Mesendoderm (in vitro differentiated cells): ENCODE results near the gene TFCP2L1.

Experiments
- DNase-seq: peaks from one replicate; pipeline ENCODE4 v3.0.0; 2013
- H2AK5ac ChIP-seq: 2 replicates; pipeline ENCODE4 v1.6.1; 2013; ENCODE audit warnings: low read length, inconsistent platforms
- H2BK120ac ChIP-seq: 2 replicates; pipeline ENCODE4 v1.6.1; 2013; ENCODE audit warnings: low read depth, mild to moderate bottlenecking, low read length, moderate library complexity, mixed read lengths
- H2BK15ac ChIP-seq: replicated peaks from 2 replicates; pipeline ENCODE4 v1.6.1; 2013; ENCODE audit warnings: low read depth, mild to moderate bottlenecking, moderate library complexity
- H2BK5ac ChIP-seq: 2 replicates; pipeline ENCODE4 v1.6.1; 2013; ENCODE audit warnings: low read length, inconsistent platforms
- H3K18ac ChIP-seq: 2 replicates; pipeline ENCODE4 v1.6.1; 2013; ENCODE audit warnings: mild to moderate bottlenecking, low read length, mixed read lengths
- H3K23ac ChIP-seq: one replicate; pipeline ENCODE4 v1.6.1; 2013; ENCODE audit warnings: low read length
- H3K27ac ChIP-seq: 2 replicates; pipeline ENCODE4 v1.5.1; 2013; ENCODE audit warnings: low read depth, mild to moderate bottlenecking, inconsistent platforms, low read length, moderate library complexity
- H3K27me3 ChIP-seq: 2 replicates; pipeline ENCODE4 v1.6.1; 2013; ENCODE audit warnings: low read length, control low read depth, mild to moderate bottlenecking, inconsistent platforms; ENCODE audit not compliant: insufficient read depth, poor library complexity
- H3K36me3 ChIP-seq: 2 replicates; pipeline ENCODE4 v1.6.1; 2013; ENCODE audit warnings: low read length, inconsistent platforms; ENCODE audit not compliant: control insufficient read depth, insufficient read depth
- H3K4ac ChIP-seq: one replicate; pipeline ENCODE4 v1.6.1; 2013; ENCODE audit warnings: low read depth, mild to moderate bottlenecking, low read length, moderate library complexity
- H3K4me1 ChIP-seq: 2 replicates; pipeline ENCODE4 v1.6.1; 2013; ENCODE audit warnings: low read depth, low read length, inconsistent platforms; ENCODE audit not compliant: control insufficient read depth
- H3K4me2 ChIP-seq: 2 replicates; pipeline ENCODE4 v1.6.1; 2013; ENCODE audit warnings: low read length
- H3K4me3 ChIP-seq: 2 replicates; pipeline ENCODE4 v1.5.1; 2013; ENCODE audit warnings: mild to moderate bottlenecking, low read length
- H3K56ac ChIP-seq: one replicate; pipeline ENCODE4 v1.6.1; 2013; ENCODE audit warnings: low read length
- H3K79me1 ChIP-seq: 2 replicates; pipeline ENCODE4 v1.6.1; 2013; ENCODE audit warnings: low read length, inconsistent platforms
- H3K79me2 ChIP-seq: 2 replicates; pipeline ENCODE4 v1.6.1; 2013; ENCODE audit warnings: mild to moderate bottlenecking, low read length; ENCODE audit not compliant: control insufficient read depth, insufficient read depth
- H3K9ac ChIP-seq: 2 replicates; pipeline ENCODE4 v1.6.1; 2013; ENCODE audit warnings: low read length, inconsistent platforms
- H4K5ac ChIP-seq: one replicate; pipeline ENCODE4 v1.6.1; 2013; ENCODE audit warnings: low read length
- H4K8ac ChIP-seq: one replicate; pipeline ENCODE4 v1.6.1; 2013; ENCODE audit warnings: low read depth, mild to moderate bottlenecking, control low read depth, low read length, moderate library complexity
- WGBS: extraction: QIAGEN DNeasy Blood & Tissue Kit; methylation state at CpG from one replicate; pipeline ENCODE4 v1.1.7; 2013; ENCODE audit warnings: low lambda C conversion rate, missing lambda C conversion rate; ENCODE audit not compliant: insufficient coverage; ENCODE audit errors: extremely low coverage; 5-methylcytosine and 5-hydroxymethylcytosine counted together

TFCP2L1 gene

GRCh38 chr2:121203591-121204249 lies 81.3 kb downstream of the TFCP2L1 start:
- no CpG with 5 or more reads among the region's 10 CpGs for WGBS

GRCh38 chr2:121202541-121203310 lies 82.3 kb downstream of the TFCP2L1 start:
- no peak overlapping the region for H2AK5ac ChIP-seq
- no peaks in the 10 kb centered on the region for H3K27me3 ChIP-seq
- no peak overlapping the region for H4K8ac ChIP-seq
- no peaks in the 10 kb centered on the region for H3K36me3 ChIP-seq
- H3K9ac ChIP-seq: no peak overlapping the region
- no peak overlapping the region for H3K27ac ChIP-seq
- no peak overlapping the region for H2BK120ac ChIP-seq
- H3K23ac ChIP-seq: no peak overlapping the region
- DNase-seq: no peak
- no peak overlapping the region for H2BK15ac ChIP-seq
- no peak overlapping the region for H3K4me2 ChIP-seq
- H3K56ac ChIP-seq: no peak overlapping the region
- H3K4ac ChIP-seq: no peak overlapping the region
- H3K79me1 ChIP-seq: no peaks in the 10 kb centered on the region
- no peaks in the 10 kb centered on the region for H3K79me2 ChIP-seq
- no peak overlapping the region for H2BK5ac ChIP-seq
- WGBS: no CpG with 5 or more reads among the region's 11 CpGs
- no peaks in the 10 kb centered on the region for H3K4me1 ChIP-seq
- H3K18ac ChIP-seq: no peak overlapping the region
- H4K5ac ChIP-seq: no peak overlapping the region
- H3K4me3 ChIP-seq: no peak overlapping the region

More at GRCh38 chr2:121203591-121204249, 81.3 kb downstream of the TFCP2L1 start:
- Histone ChIP-seq H3K23ac (no peak overlapping the region), H3K79me1 (no peaks in the 10 kb centered on the region), H3K9ac (no peak overlapping the region), H3K79me2 (no peaks in the 10 kb centered on the region), H4K8ac (no peak overlapping the region), H3K56ac (no peak overlapping the region), H3K4me3 (no peak overlapping the region), H3K4me1 (no peaks in the 10 kb centered on the region), H2BK15ac (no peak overlapping the region), H3K27ac (no peak overlapping the region), H3K36me3 (no peaks in the 10 kb centered on the region), H2AK5ac (no peak overlapping the region), H3K4me2 (no peak overlapping the region), H3K27me3 (no peaks in the 10 kb centered on the region), H3K18ac (no peak overlapping the region), H4K5ac (no peak overlapping the region), H2BK120ac (no peak overlapping the region), H2BK5ac (no peak overlapping the region), H3K4ac (no peak overlapping the region)
- no peak for DNase-seq

- H3K4me2 ChIP-seq: no peak overlapping the region
- H3K27ac ChIP-seq: no peak overlapping the region
- no peak for DNase-seq
- H4K5ac ChIP-seq: no peak overlapping the region
- H2BK5ac ChIP-seq: no peak overlapping the region
- no peak overlapping the region for H3K18ac ChIP-seq
- H3K36me3 ChIP-seq: no peaks in the 10 kb centered on the region
- no peak overlapping the region for H2BK15ac ChIP-seq
- H4K8ac ChIP-seq: no peak overlapping the region
- H3K56ac ChIP-seq: no peak overlapping the region
- WGBS: no CpG with 5 or more reads among the region's 3 CpGs
- H3K4me3 ChIP-seq: no peak overlapping the region
- no peaks in the 10 kb centered on the region for H3K27me3 ChIP-seq
- H2BK120ac ChIP-seq: no peak overlapping the region
- H3K79me2 ChIP-seq: no peaks in the 10 kb centered on the region
- no peak overlapping the region for H3K4ac ChIP-seq
- H2AK5ac ChIP-seq: no peak overlapping the region
- H3K79me1 ChIP-seq: no peaks in the 10 kb centered on the region
- H3K23ac ChIP-seq: no peak overlapping the region
- H3K9ac ChIP-seq: no peak overlapping the region
- no peaks in the 10 kb centered on the region for H3K4me1 ChIP-seq
Observed at GRCh38 chr2:121201796-121202195, 83.2 kb downstream of the TFCP2L1 start.

- Histone ChIP-seq H3K18ac (no peak overlapping the region), H3K4me2 (no peak overlapping the region), H3K4me1 (no peaks in the 10 kb centered on the region), H4K5ac (no peak overlapping the region), H2BK15ac (no peak overlapping the region), H3K36me3 (no peaks in the 10 kb centered on the region), H3K79me1 (no peaks in the 10 kb centered on the region), H3K27me3 (no peaks in the 10 kb centered on the region), H2BK120ac (no peak overlapping the region), H3K23ac (no peak overlapping the region), H3K4ac (no peak overlapping the region), H4K8ac (no peak overlapping the region), H2AK5ac (no peak overlapping the region), H3K56ac (no peak overlapping the region), H3K27ac (no peak overlapping the region), H3K79me2 (no peaks in the 10 kb centered on the region), H3K9ac (no peak overlapping the region), H2BK5ac (no peak overlapping the region), H3K4me3 (no peak overlapping the region)
- WGBS: no CpG with 5 or more reads among the region's 14 CpGs
- no peak for DNase-seq
Observed at GRCh38 chr2:121200419-121201315, 84.3 kb downstream of the TFCP2L1 start.

GRCh38 chr2:121200011-121200347 lies 85.0 kb downstream of the TFCP2L1 start:
- no peak for DNase-seq
- Histone ChIP-seq H3K27ac (no peak overlapping the region), H3K9ac (no peak overlapping the region), H4K8ac (no peak overlapping the region), H3K4me2 (no peak overlapping the region), H2BK5ac (no peak overlapping the region), H3K79me1 (no peaks in the 10 kb centered on the region), H2BK15ac (no peak overlapping the region), H3K23ac (no peak overlapping the region), H3K4me1 (no peaks in the 10 kb centered on the region), H3K36me3 (no peaks in the 10 kb centered on the region), H3K18ac (no peak overlapping the region), H3K56ac (no peak overlapping the region), H3K79me2 (no peaks in the 10 kb centered on the region), H2BK120ac (no peak overlapping the region), H2AK5ac (no peak overlapping the region), H3K4ac (no peak overlapping the region), H3K4me3 (no peak overlapping the region), H3K27me3 (no peaks in the 10 kb centered on the region), H4K5ac (no peak overlapping the region)
- no CpG with 5 or more reads among the region's 8 CpGs for WGBS
